Measurements from ENCODE around the gene CHD9NB. TPM values are rescaled to one million over a fixed set of nuclear protein-coding genes. Genes with fewer than 3 reads are reported as not detected.
A peak's percentile ranks its signal among the peaks of the same experiment; 100 is the strongest.

CHD9NB gene
- total and polyA plus RNA-seq, 10 of the 15 experiments (the other 5 are each of a cell fraction or from before 2014, with no cell fraction given), result 0.14 to 1.6 (median 0.73) TPM

GRCh38 chr16:53069772-53070171, 17.1 kb upstream of the CHD9NB start (continued):
- TF ChIP-seq ZBTB40 (IDR thresholded peaks at IDR 0.05; ENCODE audit: borderline replicate concordance), result no peak
- no peak for TF ChIP-seq SUZ12 (IDR thresholded peaks at IDR 0.05; ENCODE audit: unreplicated experiment)
- no peak for TF ChIP-seq NFYA (IDR thresholded peaks at IDR 0.05; ENCODE audit: borderline replicate concordance, low read depth, low read length)
- no peak for TF ChIP-seq JUND (IDR thresholded peaks at IDR 0.05; ENCODE audit: low read depth, low read length)

- RAD21 ChIA-PET (ENCODE audit: unreplicated experiment), result interaction anchor here (0.9 to 4.5 kb wide), 6 partner anchors 10 to 31 kb away, joined by 3 to 23 read pairs (median 4); no protein-coding TSS in a partner anchor
- SMC1A ChIA-PET (ENCODE audit: uncharacterized antibody, unreplicated experiment), result interaction anchor here (0.8 to 19.1 kb wide), 6 partner anchors 10 to 61 kb away, joined by 3 to 270 read pairs (median 6); partner anchors contain the start of gene CHD9
- peak overlapping the region; percentile 5; the same call in 1 of the 2 replicates for H3K9ac ChIP-seq (ENCODE audit: control insufficient read depth, insufficient read depth, low read length)
- no peaks in the 10 kb centered on the region for H4K20me1 ChIP-seq (ENCODE audit: control insufficient read depth, insufficient read depth)
- FAIRE-seq, result peak; percentile 61
- H3K4me1 ChIP-seq (ENCODE audit: control insufficient read depth, insufficient read depth, low read length), result peaks cover 87% of the 10 kb centered on the region
- H3K27me3 ChIP-seq (replicated peaks in 1 of 2; ENCODE audit: control insufficient read depth in 2 of 2, insufficient read depth in 2 of 2, low read length in 1 of 2), result no peaks in the 10 kb centered on the region
- peaks cover 60% of the 10 kb centered on the region for H3K79me2 ChIP-seq (ENCODE audit: control insufficient read depth, insufficient read depth, low read length)
- in situ Hi-C loops (cut with MboI), result loop anchor here (10.0 kb wide), 1 partner anchor 376 kb away; no protein-coding TSS in a partner anchor
- CTCF ChIA-PET, result interaction anchor here (1.0 to 1.8 kb wide), 5 partner anchors 8 to 92 kb away, joined by 3 to 8 read pairs (median 4); no protein-coding TSS in a partner anchor
- 3% methylated on average over 4 of the region's 4 CpGs for WGBS (ENCODE audit: insufficient coverage, insufficient replicate concordance, low lambda C conversion rate, missing lambda C conversion rate)
- H3K36me3 ChIP-seq (ENCODE audit: control insufficient read depth in 2 of 2, insufficient read depth in 2 of 2, low read length in 1 of 2), result peaks cover 0 to 4% of the 10 kb centered on the region in 2 experiments; a peak in 1 of 4 replicates
- no peak overlapping the region for H2AFZ ChIP-seq (ENCODE audit: control insufficient read depth, low read depth, low read length)
- no peaks in the 10 kb centered on the region for H3K9me3 ChIP-seq (replicated peaks; ENCODE audit: control insufficient read depth, insufficient read depth, low read length)
- POLR2A ChIA-PET, result interaction anchor here (0.5 to 1.2 kb wide), 2 partner anchors 12 to 27 kb away, joined by 3 read pairs; no protein-coding TSS in a partner anchor
- BruUV-seq (replicated peaks), result no TSS peak
- H3K4me3 ChIP-seq, result peak overlapping the region; percentile 19; the same call in 1 of the 2 replicates
- ATAC-seq, result peak; percentile 62
- DNase-seq (ENCODE audit: low read depth, low spot score), result no peak
- H3K4me2 ChIP-seq (ENCODE audit: control insufficient read depth, insufficient read depth), result peak overlapping the region; percentile 68
- intact Hi-C loops (cut with micrococcal nuclease; ENCODE audit: unreplicated experiment), result no loop called here
- peak overlapping the region; percentile 38 for H3K27ac ChIP-seq (ENCODE audit: control insufficient read depth, insufficient read depth)
- TF ChIP-seq CHD2 (IDR thresholded peaks at IDR 0.05; ENCODE audit: borderline replicate concordance, low read depth, low read length) (0 out of 2 replicates have a peak, but pooled peaks have one; percentile 11), GATAD2B (conservative IDR thresholded peaks at IDR 0.05; ENCODE audit: low read depth) (peak; percentile 56; the same call in 1 of the 2 replicates), ZNF207 (IDR thresholded peaks at IDR 0.05; ENCODE audit: borderline replicate concordance) (no peak), GABPA (IDR thresholded peaks at IDR 0.05; ENCODE audit: low read depth) (no peak), POLR2A (IDR thresholded peaks at IDR 0.05; ENCODE audit: low read depth, low read length) (no peak), DPF2 (IDR thresholded peaks at IDR 0.05) (peak; percentile 79), NFYA (IDR thresholded peaks at IDR 0.05; ENCODE audit: borderline replicate concordance, low read depth, low read length) (no peak), TAF1 (IDR thresholded peaks at IDR 0.05; ENCODE audit: borderline replicate concordance, low read depth, low read length) (no peak), JUND (IDR thresholded peaks at IDR 0.05; ENCODE audit: low read depth, low read length) (no peak), EP300 (IDR thresholded peaks at IDR 0.05; ENCODE audit: borderline replicate concordance in 1 of 2, control insufficient read depth in 1 of 2, low read depth in 2 of 2, low read length in 2 of 2) (no peak; a peak in 1 of 4 replicates), PBX3 (IDR thresholded peaks at IDR 0.05; ENCODE audit: insufficient replicate concordance, low read depth, low read length) (no peak), RUNX3 (IDR thresholded peaks at IDR 0.05; ENCODE audit: low read length) (peak; percentile 94), FOXK2 (IDR thresholded peaks at IDR 0.05) (no peak)
Measured at GRCh38 chr16:53068423-53068833, 15.7 kb upstream of the CHD9NB start.

Data from GM12878 (cell line).